NCI-H2171 treated with DMSO at 0.1 percent for 48 hours (cell line): ENCODE data around the gene EHD3.

Experiments used
- DNase-seq: peaks from one replicate; lab custom pipeline; 2025; lab: John Stamatoyannopoulos, UW

EHD3 gene

DNA sequence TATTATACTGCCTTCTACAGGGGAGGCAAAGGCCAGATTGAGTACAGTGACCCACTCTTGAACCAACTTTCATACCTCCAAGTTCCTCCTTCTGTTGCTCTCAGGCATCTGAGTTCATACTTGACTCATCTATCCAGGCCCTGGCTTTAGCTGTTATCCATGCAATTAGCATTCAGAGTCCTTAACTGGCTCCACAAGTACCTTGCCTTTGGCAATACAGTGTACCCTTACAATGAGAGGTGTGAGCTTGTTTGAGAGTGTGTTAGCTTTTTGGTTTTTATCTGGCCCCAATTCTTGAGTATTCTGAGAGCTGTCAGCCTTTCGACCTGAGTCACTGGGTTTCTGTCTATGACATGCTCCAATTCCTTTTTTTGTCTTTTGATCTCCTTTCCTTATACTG lies 60.2 kb downstream of the EHD3 start:
- no peak for DNase-seq

DNA sequence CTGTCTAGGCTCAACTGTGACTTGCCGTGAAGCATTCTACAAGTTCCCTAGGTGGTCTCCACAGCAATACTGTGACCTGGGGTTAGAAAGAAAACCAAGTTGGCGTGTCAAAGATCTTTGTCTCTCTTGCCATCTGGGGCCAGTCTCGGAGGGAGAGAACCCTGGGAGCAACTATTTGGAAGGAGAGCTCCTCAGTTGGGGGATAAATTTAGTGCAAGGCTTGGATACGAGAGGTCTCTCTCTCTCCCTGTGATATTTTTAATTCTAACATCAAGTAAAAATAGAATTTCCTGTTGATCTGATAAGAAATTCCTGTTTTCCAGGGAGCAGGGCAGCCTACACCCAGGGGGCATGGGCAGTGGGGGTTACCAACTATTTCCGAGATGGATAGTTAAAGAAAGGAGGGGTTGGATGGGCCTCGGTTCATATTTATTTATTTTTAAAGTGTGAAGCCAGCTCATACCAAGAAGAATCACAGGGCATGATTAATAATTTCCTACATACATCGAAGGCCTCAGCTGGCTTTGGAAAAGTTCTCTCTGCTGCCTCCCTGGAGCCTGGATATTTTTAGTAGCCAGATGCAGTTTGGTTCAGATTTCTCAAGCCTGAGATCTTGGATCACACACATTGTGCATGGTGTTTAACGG lies 62.8 kb downstream of the EHD3 start:
- DNase-seq = no peak

DNA sequence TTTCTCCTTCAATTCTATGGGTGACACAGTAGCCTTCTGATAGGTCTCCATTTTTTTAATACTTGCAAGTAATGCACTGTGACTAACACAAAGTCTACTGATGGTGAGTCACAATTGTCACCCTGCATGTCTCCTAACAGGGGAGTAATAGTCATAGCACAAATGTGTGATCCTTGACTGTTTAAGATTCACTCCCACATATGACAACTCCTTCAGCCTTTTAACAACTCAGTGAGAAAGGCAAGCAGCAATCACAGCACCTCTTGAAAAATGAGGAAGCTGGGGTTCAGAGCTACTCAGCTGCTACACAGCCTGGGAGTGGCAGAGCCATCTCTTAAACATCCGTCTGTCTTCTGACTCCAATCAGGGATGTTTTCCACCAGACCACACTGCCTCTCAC lies 63.8 kb downstream of the EHD3 start:
- no peak for DNase-seq

DNA sequence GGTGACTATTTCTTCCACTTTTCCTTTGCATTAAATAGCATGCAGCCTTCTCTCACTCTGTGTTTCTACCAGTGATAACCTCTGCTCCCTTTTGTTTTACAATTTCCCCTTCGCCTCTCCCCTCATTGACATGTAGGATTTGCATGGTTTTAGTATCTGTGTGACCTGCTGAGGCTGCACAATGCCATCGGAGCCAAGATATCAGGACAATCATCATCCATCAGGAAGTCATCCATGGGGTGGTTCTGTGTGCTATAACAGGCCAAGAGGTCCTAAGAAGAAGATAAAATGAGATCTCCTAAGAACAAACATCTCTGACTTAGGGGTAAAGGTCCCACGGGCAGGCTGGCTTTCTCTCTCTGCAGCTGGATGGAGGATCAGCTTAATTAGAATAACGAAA lies 65.6 kb downstream of the EHD3 start:
- DNase-seq = no peak

DNA sequence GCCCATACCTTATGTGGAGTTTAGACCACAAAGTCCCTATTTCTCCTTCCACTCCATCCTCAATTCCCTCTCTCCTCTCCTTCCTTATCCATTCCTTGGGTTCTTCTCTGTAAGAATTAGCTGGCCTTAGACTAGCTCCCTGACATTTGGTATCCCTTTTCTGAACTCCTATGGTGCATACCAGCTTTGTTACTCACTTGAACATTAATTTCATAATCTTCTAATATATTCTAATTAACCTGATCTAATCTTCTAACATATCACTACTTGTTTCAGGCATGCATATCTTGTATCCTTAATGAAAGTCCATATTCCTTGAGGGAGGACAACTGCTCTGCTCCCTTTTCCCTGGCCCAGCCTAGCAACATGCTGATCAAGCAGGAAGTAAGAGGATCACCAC lies 66.4 kb downstream of the EHD3 start:
- DNase-seq = no peak

DNA sequence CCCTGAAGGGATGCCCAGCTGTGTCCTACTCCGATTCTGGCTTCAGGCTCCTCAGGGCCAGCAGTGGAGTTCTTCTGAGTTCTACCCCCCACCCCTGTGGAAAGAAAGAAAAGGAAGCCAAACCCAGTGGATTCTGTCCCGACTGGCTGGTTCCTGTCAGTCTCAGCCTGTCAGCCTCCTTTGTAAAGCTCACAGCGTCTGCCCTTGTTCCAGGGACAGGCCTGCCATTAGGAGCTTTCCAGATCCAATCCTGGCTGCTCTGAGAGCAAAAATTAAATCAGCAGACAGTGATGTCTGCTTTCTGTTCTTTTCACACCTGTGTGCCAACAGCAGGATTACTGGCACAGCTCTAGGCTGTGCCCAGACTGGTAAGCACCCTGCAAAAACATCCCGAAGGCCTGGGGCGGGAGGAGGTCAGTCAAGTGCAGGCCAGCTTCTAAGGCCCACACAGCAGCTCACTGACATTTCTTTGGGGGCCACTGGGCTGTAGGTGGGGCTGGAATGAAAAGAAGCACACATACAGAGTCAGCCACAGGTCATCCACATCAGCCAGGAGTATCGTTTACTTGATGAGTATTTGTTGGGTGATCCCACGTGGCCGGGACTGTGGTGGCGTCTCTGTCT lies 69.1 kb downstream of the EHD3 start:
- no peak for DNase-seq

DNA sequence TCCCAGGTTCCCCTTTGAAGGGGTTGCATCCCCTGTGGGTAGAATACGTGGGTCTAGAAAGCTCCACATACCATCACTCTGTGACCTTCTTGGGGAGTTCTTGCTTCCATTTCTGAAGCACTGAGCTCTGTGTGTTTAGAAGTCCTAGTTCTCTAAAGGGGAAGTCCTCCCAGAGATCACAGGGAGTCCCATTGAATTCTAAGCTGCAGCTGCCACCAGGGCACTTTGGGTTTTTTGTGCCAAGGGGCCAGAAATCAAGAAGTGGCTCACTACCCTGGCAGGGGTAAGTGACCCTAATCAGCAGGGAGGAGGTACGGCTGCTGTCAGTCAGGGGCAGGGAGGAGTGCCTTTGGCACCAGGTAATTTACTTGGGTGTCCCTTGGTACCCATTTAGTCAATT lies 70.9 kb downstream of the EHD3 start:
- no peak for DNase-seq

GRCh38 chr2:31312898-31313297 lies 78.9 kb downstream of the EHD3 start:
- DNase-seq = no peak

GRCh38 chr2:31314761-31315160 lies 80.8 kb downstream of the EHD3 start:
- DNase-seq = no peak

- no peak for DNase-seq
These were observed 83.4 kb downstream of the EHD3 start for GRCh38 chr2:31317396-31317795.

GRCh38 chr2:31318361-31319336 lies 84.7 kb downstream of the EHD3 start:
- no peak for DNase-seq
